HL-60/S4 treated with retinoic acid at 250 ng/mL for 4 days and 3 days (cell line): ENCODE results near the gene MAGI2.
"Not testable (repeated sequence)": the region's sequence is repeated elsewhere in the genome, so short reads cannot be mapped to it uniquely, and the experiment has no call there.

Experiments used
- in situ Hi-C: fragments of 300-500 bp; cut with MboI; formaldehyde crosslinking; loops from 2 replicates; pipeline ENCODE4 v1.7.0; 2022; ENCODE audit warnings: low sequenced_read_pairs

The MAGI2 gene

GRCh38 chr7:78967561-78967960 is 485.9 kb downstream of the MAGI2 start:
- in situ Hi-C loops = not testable (repeated sequence)

- in situ Hi-C loops = no loop called here
These were observed 486.4 kb downstream of the MAGI2 start for GRCh38 chr7:78967046-78967445.

GRCh38 chr7:78959477-78959876 is 494.0 kb downstream of the MAGI2 start:
- in situ Hi-C loops = no loop called here

GRCh38 chr7:78955329-78955728 is 498.1 kb downstream of the MAGI2 start:
- in situ Hi-C loops = no loop called here

GRCh38 chr7:78953726-78954363 is 499.6 kb downstream of the MAGI2 start:
- in situ Hi-C loops = no loop called here

GRCh38 chr7:78953090-78953489 is 500.4 kb downstream of the MAGI2 start:
- in situ Hi-C loops = no loop called here

- in situ Hi-C loops = no loop called here
These were observed 513.8 kb downstream of the MAGI2 start for GRCh38 chr7:78939669-78940068.

- in situ Hi-C loops = no loop called here
These were observed 528.9 kb downstream of the MAGI2 start for GRCh38 chr7:78924581-78924980.

GRCh38 chr7:78912781-78913180 is 540.7 kb downstream of the MAGI2 start:
- in situ Hi-C loops = no loop called here

- in situ Hi-C loops = no loop called here
These were observed 546.7 kb downstream of the MAGI2 start for GRCh38 chr7:78906735-78907134.

- in situ Hi-C loops = no loop called here
These were observed 548.0 kb downstream of the MAGI2 start for GRCh38 chr7:78905436-78905835.

- in situ Hi-C loops = no loop called here
These were observed 548.5 kb downstream of the MAGI2 start for GRCh38 chr7:78904983-78905382.

GRCh38 chr7:78901566-78901965 is 551.9 kb downstream of the MAGI2 start:
- in situ Hi-C loops = no loop called here

- in situ Hi-C loops = no loop called here
These were observed 552.7 kb downstream of the MAGI2 start for GRCh38 chr7:78900806-78901205.

GRCh38 chr7:78895393-78895792 is 558.1 kb downstream of the MAGI2 start:
- in situ Hi-C loops = no loop called here

GRCh38 chr7:78879206-78879605 is 574.3 kb downstream of the MAGI2 start:
- in situ Hi-C loops = no loop called here

- in situ Hi-C loops = no loop called here
These were observed 580.4 kb downstream of the MAGI2 start for GRCh38 chr7:78873117-78873516.

GRCh38 chr7:78864339-78864738 is 589.1 kb downstream of the MAGI2 start:
- in situ Hi-C loops = no loop called here

GRCh38 chr7:78863281-78863680 is 590.2 kb downstream of the MAGI2 start:
- in situ Hi-C loops = no loop called here

- in situ Hi-C loops = no loop called here
These were observed 591.0 kb downstream of the MAGI2 start for GRCh38 chr7:78862411-78862900.

GRCh38 chr7:78852951-78853350 is 600.5 kb downstream of the MAGI2 start:
- in situ Hi-C loops = no loop called here

- in situ Hi-C loops = no loop called here
These were observed 603.2 kb downstream of the MAGI2 start for GRCh38 chr7:78850093-78850740.

GRCh38 chr7:78845155-78845554 is 608.3 kb downstream of the MAGI2 start:
- in situ Hi-C loops = no loop called here
